Stimulated activated CD8-positive, alpha-beta memory T cell treated with anti-CD3 and anti-CD28 coated beads, Interleukin-12 subunit alpha, Interleukin-12 subunit beta, amount 100 ng/mL, for 24 hours (primary cell): ENCODE measurements around the gene CLCN6.
"Not testable (repeated sequence)": the region's sequence is repeated elsewhere in the genome, so short reads cannot be mapped to it uniquely, and the experiment has no call there.

Experiments used
- DNase-seq: peaks from one replicate; pipeline ENCODE4 v3.0.0-alpha.2; 2020; ENCODE audit errors: extremely low read depth

CLCN6 gene

DNA sequence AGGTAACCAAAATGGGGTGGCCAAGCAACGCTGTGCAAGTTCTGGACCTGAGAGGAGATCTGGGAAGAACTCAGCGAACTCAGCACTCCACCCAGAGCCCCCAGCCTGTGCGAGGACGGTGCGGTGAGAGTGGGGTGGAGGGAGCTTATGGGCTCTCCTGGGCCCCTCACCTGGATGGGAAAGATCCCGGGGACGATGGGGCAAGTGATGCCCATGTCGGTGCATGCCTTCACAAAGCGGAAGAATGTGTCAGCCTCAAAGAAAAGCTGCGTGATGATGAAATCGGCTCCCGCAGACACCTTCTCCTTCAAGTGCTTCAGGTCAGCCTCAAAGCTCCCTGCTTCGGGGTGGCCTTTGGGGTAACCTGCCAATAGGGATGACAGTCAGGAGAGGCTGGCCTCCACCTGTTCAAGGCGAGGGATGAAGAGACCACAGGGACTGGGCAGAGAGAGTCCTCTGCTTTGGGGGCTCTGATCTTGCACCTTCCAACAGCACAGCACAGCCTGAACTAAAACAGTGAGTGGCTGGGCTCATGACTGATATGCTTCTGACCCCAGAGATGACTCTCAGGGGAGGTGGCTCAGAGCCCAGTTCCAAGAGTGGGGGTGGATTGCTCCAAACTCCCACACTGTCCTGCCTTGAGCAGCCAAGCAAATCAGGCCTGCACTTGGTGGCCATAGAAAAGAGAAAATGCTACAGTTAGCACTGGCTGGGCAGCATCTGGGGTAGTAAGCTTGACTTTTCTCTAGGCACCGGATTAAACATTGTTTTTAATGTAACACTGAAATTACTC is 9.8 kb upstream of the CLCN6 start:
- no peak for DNase-seq

GRCh38 chr1:11797525-11798216 is 8.3 kb upstream of the CLCN6 start:
- no peak for DNase-seq

GRCh38 chr1:11799099-11799498 is 6.9 kb upstream of the CLCN6 start:
- DNase-seq: no peak

GRCh38 chr1:11799896-11800295 is 6.1 kb upstream of the CLCN6 start:
- DNase-seq: no peak

DNA sequence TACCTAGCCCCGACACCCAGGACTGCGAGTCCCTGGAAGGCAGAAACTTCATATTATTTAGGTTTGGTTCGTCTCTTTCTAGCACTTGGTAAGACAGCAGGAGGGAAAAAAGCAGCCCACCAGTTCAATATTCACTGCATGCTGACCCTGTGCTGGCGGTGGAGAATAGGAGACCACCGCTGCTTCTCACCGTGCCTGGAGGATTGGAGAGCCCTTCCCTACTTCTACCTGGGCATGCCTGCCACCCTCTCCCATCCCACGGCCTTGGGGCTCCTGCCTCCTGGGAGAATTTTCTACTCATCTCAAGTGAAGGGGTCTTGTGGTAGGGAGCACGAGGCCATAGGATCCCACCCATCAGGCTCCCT is 5.6 kb upstream of the CLCN6 start:
- no peak for DNase-seq

DNA sequence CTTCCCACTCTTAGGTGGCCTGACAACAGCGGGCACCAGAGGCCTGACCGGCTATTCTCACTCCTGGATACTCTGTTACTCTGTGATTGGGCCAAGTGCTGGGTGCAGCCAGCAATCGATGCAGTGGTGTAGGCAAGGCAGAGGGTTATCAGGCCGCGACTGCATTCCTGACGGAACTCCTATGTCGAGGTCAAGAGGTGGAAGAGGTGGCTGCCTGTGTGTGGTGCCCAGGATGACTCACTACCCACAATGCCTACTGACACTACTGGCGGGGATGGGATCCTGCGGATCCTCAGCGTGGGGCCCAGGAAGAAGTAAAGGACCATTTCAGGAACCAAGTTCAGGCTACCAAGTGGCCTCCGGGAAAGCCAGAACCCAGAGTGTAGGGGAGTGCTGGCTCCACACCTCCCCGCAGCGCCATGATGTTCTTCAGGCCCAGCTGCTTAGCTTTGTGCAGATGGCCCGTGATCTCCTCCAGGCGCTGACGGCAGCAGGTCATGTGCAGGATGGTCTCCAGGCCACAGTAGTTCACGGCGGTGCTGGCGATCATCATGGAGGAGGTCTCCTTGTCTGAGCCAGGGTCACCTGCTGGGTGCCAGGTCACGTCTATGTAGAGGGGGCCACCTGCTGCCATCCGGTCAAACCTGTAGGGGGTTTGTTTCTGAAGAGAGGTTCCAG is 5.1 kb upstream of the CLCN6 start:
- DNase-seq: no peak

- DNase-seq: no peak
Observed at GRCh38 chr1:11802616-11802972, 3.4 kb upstream of the CLCN6 start.

GRCh38 chr1:11802973-11803885 is 2.8 kb upstream of the CLCN6 start:
- peak; percentile 43 for DNase-seq

- not testable (repeated sequence) for DNase-seq
Observed at GRCh38 chr1:11803924-11804665, 1.9 kb upstream of the CLCN6 start.

DNA sequence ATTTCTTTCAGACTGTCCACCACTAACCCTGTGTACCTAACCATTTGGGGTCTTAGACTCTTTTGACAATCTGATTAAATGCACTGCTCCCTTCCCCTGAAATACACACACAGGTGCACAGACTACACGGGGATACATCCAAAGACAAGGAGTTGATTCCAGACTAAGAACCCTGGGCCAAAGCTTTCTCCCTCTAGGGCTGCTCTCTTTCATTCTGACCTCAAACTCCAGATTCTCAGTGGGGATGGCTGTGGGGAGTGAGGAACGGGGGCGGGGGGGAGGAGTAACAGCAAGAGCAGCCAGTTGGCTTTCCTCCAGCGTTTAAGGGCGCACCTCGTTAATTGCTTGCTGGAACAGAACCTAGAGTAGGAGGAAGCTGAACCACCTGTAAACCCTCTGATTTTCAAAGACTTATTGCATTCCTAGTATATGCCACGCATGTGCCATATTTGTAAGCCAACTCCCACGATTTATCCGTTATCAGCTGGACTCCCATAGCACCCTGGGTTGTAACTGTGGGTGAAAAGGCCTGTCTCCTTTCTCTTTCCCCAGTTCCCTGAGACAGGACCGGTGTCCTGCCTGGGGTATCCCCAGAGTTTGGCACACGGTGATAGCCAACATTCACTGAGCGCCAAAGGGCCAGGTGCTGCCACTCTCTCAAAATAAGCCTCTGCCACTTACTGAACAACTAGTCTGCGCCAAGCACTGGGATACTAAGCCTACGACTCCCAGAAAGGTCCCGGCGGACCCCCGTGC is 1.1 kb upstream of the CLCN6 start:
- DNase-seq: no peak

- no peak for DNase-seq
Observed at GRCh38 chr1:11806307-11806936, 431 bp downstream of the CLCN6 start.

DNA sequence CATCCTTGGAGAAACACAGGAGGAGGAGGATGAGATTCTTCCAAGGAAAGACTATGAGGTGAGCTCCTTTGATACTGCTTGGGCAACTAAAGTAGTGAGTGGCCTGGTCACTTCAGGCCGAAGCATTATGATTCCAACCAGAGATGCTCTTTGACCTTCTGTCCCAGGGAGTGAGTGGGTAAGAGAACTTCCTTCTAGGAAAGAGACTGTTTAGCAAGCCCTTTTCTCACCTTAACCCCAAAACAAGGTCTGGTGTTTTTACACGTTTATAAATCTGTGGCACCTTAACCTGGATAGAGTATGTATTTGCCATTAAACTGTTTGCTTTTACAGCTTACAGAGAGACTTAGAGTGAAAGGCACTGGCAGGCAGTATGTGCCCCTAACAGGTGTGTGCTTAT is 1.1 kb downstream of the CLCN6 start:
- no peak for DNase-seq

DNA sequence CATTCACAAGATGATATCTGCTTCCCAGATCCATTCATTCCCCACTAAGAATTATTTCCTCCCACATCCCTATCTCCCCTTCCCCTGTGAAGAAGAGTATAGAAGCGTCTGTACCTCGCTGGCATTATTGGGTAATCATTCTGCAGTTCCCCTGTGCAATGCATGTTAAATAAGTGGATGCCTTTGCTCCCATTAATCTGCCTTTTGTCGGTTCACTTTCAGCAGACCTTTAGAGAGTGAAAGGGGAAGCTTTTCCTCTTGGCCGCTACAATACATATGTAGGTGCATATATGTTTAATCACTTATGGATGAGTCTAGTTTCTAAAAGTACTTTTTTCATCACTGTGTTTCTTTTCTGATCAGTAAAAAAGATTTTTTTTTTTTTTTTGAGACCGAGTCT is 7.0 kb downstream of the CLCN6 start:
- DNase-seq: no peak

- no peak for DNase-seq
Observed at GRCh38 chr1:11817192-11817591, 11.2 kb downstream of the CLCN6 start.

GRCh38 chr1:11822091-11822490 is 16.1 kb downstream of the CLCN6 start:
- DNase-seq: no peak

GRCh38 chr1:11823366-11824137 is 17.6 kb downstream of the CLCN6 start:
- DNase-seq: no peak

DNA sequence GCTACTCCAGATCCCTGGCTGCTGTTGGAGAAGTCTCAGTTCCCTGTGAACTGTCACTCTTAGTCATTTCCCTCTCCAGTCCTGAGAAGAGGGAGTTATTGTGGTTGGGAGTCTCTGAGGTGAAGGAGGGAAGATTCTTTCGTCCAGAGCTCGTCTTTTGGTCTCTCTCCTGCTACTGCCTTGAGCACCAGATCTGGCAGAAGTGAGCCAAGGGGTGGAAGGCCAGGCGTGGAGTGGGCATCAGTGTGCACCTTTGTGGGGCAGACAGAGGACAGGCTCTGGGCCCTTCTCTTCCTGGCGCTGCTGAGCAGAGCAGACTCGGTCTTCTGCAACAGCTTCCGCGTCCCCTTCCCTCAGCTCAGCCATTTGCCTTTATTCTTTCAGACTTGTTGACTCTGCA is 19.1 kb downstream of the CLCN6 start:
- no peak for DNase-seq

GRCh38 chr1:11826946-11827345 is 21.0 kb downstream of the CLCN6 start:
- DNase-seq: no peak

GRCh38 chr1:11828511-11828910 is 22.5 kb downstream of the CLCN6 start:
- DNase-seq: no peak
